Subcutaneous adipose tissue (tissue), 4 donors: ENCODE data around the gene LHFPL6. TPM values are rescaled to one million over a fixed set of nuclear protein-coding genes. Genes with fewer than 3 reads are reported as not detected.

Experiments used
- total RNA-seq, 4 donors: library from RNA; depleted of rRNA; stranded (reverse); fragments of >200 nt; gene quantifications; one replicate each; pipeline ENCODE4 v1.1.0, GENCODE V29; 2016
- TF ChIP-seq, protein P1 (sequence below): fragments of 450-650 bp; IDR thresholded peaks from one replicate; pipeline ENCODE4 v1.5.1; 2016; ENCODE audit warnings: low read depth, mild to moderate bottlenecking, control low read depth, antibody characterized with exemption, moderate library complexity

LHFPL6 gene
- total RNA-seq, 4 donors from 2014 or later = 75.2 to 106 (median 90.4) TPM

- TF ChIP-seq, protein P1, sequence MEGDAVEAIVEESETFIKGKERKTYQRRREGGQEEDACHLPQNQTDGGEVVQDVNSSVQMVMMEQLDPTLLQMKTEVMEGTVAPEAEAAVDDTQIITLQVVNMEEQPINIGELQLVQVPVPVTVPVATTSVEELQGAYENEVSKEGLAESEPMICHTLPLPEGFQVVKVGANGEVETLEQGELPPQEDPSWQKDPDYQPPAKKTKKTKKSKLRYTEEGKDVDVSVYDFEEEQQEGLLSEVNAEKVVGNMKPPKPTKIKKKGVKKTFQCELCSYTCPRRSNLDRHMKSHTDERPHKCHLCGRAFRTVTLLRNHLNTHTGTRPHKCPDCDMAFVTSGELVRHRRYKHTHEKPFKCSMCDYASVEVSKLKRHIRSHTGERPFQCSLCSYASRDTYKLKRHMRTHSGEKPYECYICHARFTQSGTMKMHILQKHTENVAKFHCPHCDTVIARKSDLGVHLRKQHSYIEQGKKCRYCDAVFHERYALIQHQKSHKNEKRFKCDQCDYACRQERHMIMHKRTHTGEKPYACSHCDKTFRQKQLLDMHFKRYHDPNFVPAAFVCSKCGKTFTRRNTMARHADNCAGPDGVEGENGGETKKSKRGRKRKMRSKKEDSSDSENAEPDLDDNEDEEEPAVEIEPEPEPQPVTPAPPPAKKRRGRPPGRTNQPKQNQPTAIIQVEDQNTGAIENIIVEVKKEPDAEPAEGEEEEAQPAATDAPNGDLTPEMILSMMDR = no peak
These were observed 112.9 kb downstream of the LHFPL6 start for GRCh38 chr13:39490136-39490535.

GRCh38 chr13:39486758-39487157, 116.2 kb downstream of the LHFPL6 start:
- TF ChIP-seq, protein P1 = no peak

DNA sequence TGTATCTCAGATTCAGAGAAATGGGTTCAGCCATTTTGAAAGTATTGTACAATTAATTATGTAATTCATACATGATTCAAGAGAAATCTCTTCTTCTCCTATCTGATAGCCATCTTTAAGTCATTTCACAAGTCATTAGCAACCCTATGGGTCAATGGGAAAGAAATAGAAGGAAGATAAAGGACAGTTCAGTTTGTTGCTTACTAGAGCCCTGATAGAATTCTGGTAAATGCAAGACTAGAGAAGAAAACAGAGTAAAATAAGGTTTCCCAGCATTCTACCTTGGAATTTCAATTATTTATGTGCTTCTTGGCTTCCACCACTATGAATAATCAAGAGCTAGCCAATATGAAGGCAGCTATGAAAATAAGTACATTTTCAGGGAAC, 117.7 kb downstream of the LHFPL6 start:
- TF ChIP-seq, protein P1 = no peak

DNA sequence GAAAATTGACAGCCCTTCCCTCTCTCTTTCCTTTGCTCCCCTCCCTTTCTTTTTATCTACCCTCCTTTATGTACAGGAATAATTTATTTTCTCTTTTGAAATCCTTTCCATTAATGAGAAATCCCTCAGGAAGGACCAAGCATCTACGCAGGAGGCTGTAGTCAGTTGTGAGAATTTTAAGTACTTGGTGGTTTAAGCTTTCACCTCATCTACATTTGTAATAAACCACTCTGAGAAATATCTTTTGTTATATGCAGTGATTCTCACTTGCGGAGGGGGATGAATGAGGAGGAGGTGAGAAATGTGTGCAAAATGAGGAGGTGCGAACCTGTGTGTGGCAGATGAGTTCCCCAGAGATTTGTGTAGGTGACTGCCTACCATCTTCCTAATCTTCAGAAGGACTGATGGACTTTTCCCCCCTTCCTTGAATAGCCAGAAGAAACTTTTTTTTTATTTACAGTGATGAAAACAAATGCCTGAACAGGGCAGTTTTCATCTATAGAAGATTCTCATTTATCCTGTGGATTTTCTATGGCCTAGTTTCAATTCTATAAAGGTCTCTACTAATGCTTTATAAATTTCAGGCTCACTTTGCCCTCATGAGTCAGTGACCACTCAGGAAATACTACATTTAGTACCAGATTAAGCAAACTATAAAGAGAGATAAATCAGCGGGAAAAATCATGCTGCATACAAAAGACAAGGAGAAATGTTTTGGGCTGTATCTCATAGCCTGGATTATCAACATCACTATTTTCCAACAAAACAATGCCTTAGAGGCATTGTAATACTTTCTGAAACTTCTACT, 118.3 kb downstream of the LHFPL6 start:
- TF ChIP-seq, protein P1 = no peak

DNA sequence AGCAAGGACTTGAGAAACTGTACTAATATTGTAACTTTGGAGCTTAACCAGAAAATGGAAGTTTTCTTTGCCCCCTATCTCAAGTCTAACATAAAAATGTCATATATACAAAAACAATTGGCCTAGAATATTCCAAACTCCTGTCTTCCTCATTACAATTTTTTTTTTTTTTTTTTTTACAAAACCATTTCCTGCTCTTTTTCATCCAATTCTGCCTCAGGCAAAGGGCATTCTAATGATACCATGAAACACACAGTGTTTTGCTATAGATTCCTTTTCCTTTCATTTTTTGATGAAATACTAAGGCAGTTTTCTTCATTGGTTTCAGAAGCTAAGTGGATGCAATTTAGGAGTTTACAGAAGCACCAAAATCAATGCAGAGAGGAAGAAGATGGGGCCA, 119.7 kb downstream of the LHFPL6 start:
- TF ChIP-seq, protein P1 = no peak

GRCh38 chr13:39481491-39481890, 121.5 kb downstream of the LHFPL6 start:
- TF ChIP-seq, protein P1 = no peak

DNA sequence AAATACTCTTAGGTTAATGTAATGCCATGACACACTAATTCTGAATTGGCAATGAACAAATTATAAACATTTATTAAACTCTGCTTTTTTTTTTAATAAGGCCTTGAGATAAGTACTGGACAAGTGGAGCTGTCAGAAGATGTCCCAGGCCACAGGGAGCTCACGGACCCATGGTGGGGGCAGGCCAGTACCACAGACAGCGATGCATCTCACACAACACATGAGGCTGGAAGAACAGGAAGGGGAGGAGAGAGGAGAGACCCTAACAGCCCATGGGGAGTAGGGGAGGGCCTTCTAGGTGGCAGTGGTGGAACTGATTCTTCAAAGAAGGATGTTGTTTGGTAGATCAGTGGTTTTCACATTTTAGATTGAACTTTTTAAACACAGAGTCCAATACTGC, 128.4 kb downstream of the LHFPL6 start:
- TF ChIP-seq, protein P1 = no peak
